ENCODE data around the gene IGF1R.

The IGF1R gene

DNA sequence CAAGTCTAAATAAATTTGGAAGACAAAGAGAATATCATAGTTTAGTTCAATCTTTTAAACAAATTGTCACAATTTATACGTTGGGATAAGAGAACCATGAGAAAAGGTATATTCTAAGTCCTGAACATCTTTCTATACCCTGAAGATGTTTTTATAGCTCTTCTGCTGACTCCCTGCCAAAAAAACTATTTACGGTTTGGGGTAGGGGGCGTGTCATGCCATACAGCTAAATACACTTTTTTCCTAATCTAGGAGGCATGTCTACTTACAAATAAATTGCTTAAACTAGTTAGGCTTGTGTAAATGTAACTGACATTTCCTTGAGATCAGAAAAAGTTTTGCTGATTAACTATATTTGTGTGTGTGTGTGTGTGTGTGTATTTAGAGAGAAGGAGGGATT lies 195.9 kb downstream of the IGF1R start:
- H3K4me1 ChIP-seq (ENCODE audit: control insufficient read depth, insufficient read depth, low read length, unreplicated experiment) = peaks cover 13% of the 10 kb centered on the region

DNA sequence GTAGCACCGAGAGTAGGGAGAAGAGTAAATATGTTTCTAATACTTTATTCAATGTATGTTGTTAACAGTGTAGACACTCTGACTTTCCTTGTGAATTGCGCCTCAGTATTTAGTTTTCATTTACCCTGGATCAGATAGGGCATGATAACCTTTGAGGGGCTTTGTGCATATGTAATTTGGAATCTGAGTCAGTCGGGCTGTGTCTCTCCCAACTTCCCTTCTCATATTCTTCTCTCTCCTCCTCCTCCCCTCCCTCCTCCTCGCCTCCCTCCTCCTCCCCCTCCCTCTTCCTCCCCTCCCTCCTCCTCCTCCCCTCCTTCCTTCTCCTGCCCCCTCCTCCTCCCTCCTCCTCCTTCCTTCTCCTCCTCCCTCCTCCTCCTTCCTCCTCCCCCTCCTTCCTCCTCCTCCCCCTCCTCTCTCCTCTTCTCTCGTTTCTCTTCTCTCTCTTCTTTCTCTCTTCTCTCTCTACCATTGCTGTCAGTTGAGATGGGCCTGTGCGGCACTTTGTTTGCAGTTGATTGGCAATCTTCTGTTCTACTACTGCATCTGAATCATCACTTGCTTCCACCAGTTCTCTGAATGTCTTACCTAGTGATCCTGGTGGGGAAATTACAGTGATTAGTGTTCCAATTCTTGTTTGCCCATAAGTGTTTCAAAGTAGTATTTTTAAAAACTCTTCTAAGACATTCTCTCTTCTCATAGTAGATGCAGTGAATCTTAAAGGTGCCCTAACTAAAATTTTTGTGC lies 197.0 kb downstream of the IGF1R start:
- Histone ChIP-seq H3K36me3 (ENCODE audit: insufficient read depth, low read length) (no peaks in the 10 kb centered on the region), H3K4me3 (ENCODE audit: low read depth, low read length) (no peak overlapping the region), H3K27ac (ENCODE audit: low read depth, low read length) (no peak overlapping the region), H2AFZ (ENCODE audit: low read length, unreplicated experiment) (no peak overlapping the region), H3K4me1 (ENCODE audit: control insufficient read depth, insufficient read depth, low read length, unreplicated experiment) (peaks cover 13% of the 10 kb centered on the region), H3K79me2 (ENCODE audit: control insufficient read depth, insufficient read depth, low read length, unreplicated experiment) (peaks cover 41% of the 10 kb centered on the region), H3K27me3 (ENCODE audit: insufficient read depth, low read length) (no peaks in the 10 kb centered on the region)

More for the DNA sequence above, 195.9 kb downstream of the IGF1R start:
- no peaks in the 10 kb centered on the region for H3K36me3 ChIP-seq (ENCODE audit: insufficient read depth, low read length)
- no peak overlapping the region for H2AFZ ChIP-seq (ENCODE audit: low read length, unreplicated experiment)
- no peak overlapping the region for H3K27ac ChIP-seq (ENCODE audit: low read depth, low read length)
- H3K4me3 ChIP-seq (ENCODE audit: low read depth, low read length) = no peak overlapping the region
- peaks cover 38% of the 10 kb centered on the region for H3K79me2 ChIP-seq (ENCODE audit: control insufficient read depth, insufficient read depth, low read length, unreplicated experiment)
- H3K27me3 ChIP-seq (ENCODE audit: insufficient read depth, low read length) = no peaks in the 10 kb centered on the region

DNA sequence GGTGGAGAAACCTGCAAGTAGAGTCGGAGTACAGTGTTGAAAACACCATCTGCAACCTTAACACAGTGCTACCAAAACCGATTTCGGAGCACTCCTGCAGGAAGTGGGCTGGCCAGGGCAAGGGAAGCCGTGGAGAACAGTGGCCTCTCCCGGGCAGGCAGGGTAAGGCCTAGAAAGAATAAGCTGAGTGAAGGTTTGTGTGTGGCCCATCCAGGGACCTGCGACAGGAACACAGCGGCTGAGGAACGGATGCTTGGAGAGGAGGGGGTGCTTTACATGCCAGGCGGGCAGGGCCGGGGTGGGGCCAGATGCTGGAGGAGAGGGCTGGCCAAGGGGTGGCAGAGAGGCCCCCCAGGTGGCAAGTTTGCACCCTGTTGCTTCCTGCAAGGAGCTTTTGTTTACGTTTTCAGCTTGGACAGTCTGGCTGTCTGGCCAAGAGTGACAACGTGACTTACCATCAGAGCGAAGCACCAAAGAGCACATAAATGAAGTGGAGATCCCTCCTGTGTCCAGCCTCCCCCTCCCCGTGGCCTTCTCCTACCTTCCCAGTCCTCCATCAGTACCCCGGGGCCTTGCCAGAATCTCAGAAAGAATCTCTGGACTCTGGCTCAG lies 202.7 kb downstream of the IGF1R start:
- H3K4me1 ChIP-seq (ENCODE audit: control insufficient read depth, insufficient read depth, low read length, unreplicated experiment) = peaks cover 43% of the 10 kb centered on the region
- H3K27ac ChIP-seq (ENCODE audit: low read depth, low read length) = peak overlapping the region; percentile 87
- peak overlapping the region; percentile 87 for H3K4me3 ChIP-seq (ENCODE audit: low read depth, low read length)
- H2AFZ ChIP-seq (ENCODE audit: low read length, unreplicated experiment) = peak overlapping the region; percentile 44
- H3K79me2 ChIP-seq (ENCODE audit: control insufficient read depth, insufficient read depth, low read length, unreplicated experiment) = peaks cover 46% of the 10 kb centered on the region
- no peaks in the 10 kb centered on the region for H3K36me3 ChIP-seq (ENCODE audit: insufficient read depth, low read length)
- no peaks in the 10 kb centered on the region for H3K27me3 ChIP-seq (ENCODE audit: insufficient read depth, low read length)

DNA sequence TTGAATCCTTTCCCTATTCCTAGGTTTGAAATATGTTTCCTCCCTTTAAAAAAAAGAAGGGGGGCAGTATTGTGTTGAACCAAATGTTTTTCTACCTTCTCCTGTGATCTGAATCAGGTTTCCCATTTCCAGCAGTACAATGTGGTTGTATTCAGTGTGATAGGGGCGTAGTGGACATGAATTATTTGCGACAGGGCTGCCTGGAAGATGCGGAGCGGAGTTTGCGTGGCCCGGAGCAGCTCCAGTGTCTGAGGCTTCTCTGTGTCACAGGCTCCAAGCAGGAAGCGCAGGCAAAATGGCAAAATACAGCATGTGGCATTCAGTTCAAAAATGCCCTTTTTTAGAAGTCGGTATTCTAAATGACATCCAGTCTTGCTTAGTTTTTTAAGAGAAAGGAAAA lies 204.8 kb downstream of the IGF1R start:
- peaks cover 50% of the 10 kb centered on the region for H3K79me2 ChIP-seq (ENCODE audit: control insufficient read depth, insufficient read depth, low read length, unreplicated experiment)

DNA sequence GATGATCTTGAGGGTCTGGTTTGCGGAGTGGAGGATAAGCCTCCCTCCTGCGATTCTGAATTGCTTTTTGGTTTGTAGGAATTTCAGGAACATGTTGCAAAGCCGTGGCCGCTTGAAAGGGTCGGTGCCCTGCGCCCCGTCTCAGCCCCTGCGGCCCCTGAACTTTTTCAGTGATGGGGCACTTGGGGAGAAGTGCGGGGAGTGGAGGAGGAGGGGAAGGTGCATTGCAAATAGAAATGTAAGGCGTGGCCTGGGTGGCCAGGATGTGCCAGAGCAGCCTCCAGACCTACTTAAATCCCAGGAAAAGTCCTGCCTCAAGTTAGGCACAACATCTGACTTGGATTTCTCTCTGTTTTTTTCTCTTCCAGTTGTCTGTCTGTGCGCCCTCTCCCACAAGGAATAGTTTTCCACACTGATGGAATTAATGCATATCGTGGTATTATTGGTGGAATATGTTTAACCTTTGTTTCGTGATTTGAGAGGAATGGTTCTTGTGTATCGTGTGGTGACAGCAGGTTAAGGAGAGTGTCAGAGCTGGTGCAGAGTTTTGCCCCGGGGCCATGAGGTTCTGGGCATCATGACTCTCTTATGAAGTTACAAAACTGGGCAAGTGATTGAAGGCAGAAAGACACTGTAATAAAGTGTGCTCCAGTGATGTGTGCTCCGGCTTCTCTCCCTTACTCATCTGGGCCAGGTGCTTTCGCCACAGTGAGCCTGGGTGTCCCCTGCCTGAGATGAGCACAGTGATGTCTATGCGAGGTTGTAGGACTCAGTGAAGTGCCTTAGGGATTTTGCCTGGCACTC lies 205.5 kb downstream of the IGF1R start:
- peak overlapping the region; percentile 97 for H3K27ac ChIP-seq (ENCODE audit: low read depth, low read length)
- no peaks in the 10 kb centered on the region for H3K36me3 ChIP-seq (ENCODE audit: insufficient read depth, low read length)
- H3K4me3 ChIP-seq (ENCODE audit: low read depth, low read length) = peak overlapping the region; percentile 87
- H3K4me1 ChIP-seq (ENCODE audit: control insufficient read depth, insufficient read depth, low read length, unreplicated experiment) = peaks cover 68% of the 10 kb centered on the region
- peaks cover 52% of the 10 kb centered on the region for H3K79me2 ChIP-seq (ENCODE audit: control insufficient read depth, insufficient read depth, low read length, unreplicated experiment)
- H2AFZ ChIP-seq (ENCODE audit: low read length, unreplicated experiment) = peak overlapping the region; percentile 34
- H3K27me3 ChIP-seq (ENCODE audit: insufficient read depth, low read length) = no peaks in the 10 kb centered on the region

More for the DNA sequence above, 204.8 kb downstream of the IGF1R start:
- Histone ChIP-seq H3K4me3 (ENCODE audit: low read depth, low read length) (peak overlapping the region; percentile 87), H2AFZ (ENCODE audit: low read length, unreplicated experiment) (peak overlapping the region; percentile 34), H3K36me3 (ENCODE audit: insufficient read depth, low read length) (no peaks in the 10 kb centered on the region), H3K27ac (ENCODE audit: low read depth, low read length) (peak overlapping the region; percentile 97), H3K27me3 (ENCODE audit: insufficient read depth, low read length) (no peaks in the 10 kb centered on the region), H3K4me1 (ENCODE audit: control insufficient read depth, insufficient read depth, low read length, unreplicated experiment) (peaks cover 61% of the 10 kb centered on the region)

DNA sequence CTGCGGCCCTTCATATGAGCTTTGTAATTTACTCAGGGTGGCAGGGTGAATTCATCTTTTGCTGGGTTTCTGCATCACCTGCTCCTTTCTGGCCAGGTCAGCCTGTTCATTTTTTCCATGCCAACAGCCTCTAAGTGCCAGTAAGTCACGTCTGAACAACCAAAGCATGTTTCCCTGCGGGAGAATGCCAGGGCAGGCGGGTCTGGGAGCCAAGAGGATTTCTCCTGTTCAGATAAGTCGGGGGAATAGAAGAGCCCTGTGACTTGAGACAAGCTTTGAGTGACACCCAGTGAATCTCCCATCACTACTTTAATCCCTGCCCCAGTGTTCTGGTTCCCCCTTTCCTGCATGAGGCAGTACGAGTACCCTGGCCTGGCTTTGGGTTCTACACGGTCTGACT lies 206.2 kb downstream of the IGF1R start:
- peaks cover 74% of the 10 kb centered on the region for H3K4me1 ChIP-seq (ENCODE audit: control insufficient read depth, insufficient read depth, low read length, unreplicated experiment)
- H3K27ac ChIP-seq (ENCODE audit: low read depth, low read length) = peak overlapping the region; percentile 97
- H3K79me2 ChIP-seq (ENCODE audit: control insufficient read depth, insufficient read depth, low read length, unreplicated experiment) = peaks cover 54% of the 10 kb centered on the region
- H3K27me3 ChIP-seq (ENCODE audit: insufficient read depth, low read length) = no peaks in the 10 kb centered on the region
- no peak overlapping the region for H2AFZ ChIP-seq (ENCODE audit: low read length, unreplicated experiment)
- H3K4me3 ChIP-seq (ENCODE audit: low read depth, low read length) = no peak overlapping the region
- no peaks in the 10 kb centered on the region for H3K36me3 ChIP-seq (ENCODE audit: insufficient read depth, low read length)

DNA sequence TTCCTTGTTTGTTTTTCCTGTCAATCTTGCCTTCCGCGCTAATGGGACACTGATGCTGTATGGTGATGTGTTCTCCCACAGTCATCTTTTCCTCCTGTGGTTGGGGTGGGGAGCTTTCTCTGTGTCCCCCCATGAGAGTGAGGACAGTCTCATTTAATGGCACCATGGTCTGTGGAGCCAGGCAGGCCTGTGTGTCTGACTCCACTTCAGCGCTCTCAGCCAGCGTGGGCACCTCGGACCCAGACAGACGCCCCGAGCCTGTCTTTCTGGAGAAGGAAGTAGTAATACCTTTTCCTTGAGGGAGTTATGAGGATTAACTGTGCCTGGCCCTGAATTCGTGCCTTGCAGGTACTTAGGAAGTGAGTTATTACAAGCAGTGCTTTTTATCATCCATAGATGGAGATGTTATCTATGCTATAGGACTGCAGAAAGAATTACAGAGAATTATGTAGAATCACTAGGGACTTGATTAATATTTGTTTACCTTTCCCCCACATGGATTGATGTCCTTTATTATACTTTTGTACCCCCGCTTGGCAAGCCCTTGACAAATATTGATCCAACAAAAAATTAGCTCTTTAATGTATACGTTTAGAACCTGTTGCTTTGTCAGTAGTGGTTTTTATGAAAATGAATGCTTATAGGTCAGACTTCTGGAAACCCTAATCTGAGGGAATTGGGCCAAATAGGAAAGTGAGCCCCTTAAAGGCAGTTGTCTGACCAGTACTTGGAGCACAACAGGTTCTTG lies 206.9 kb downstream of the IGF1R start:
- H3K36me3 ChIP-seq (ENCODE audit: insufficient read depth, low read length) = no peaks in the 10 kb centered on the region
- H3K4me1 ChIP-seq (ENCODE audit: control insufficient read depth, insufficient read depth, low read length, unreplicated experiment) = peaks cover 81% of the 10 kb centered on the region
- H2AFZ ChIP-seq (ENCODE audit: low read length, unreplicated experiment) = no peak overlapping the region
- H3K4me3 ChIP-seq (ENCODE audit: low read depth, low read length) = no peak overlapping the region
- peaks cover 59% of the 10 kb centered on the region for H3K79me2 ChIP-seq (ENCODE audit: control insufficient read depth, insufficient read depth, low read length, unreplicated experiment)
- H3K27ac ChIP-seq (ENCODE audit: low read depth, low read length) = peak overlapping the region; percentile 97
- no peaks in the 10 kb centered on the region for H3K27me3 ChIP-seq (ENCODE audit: insufficient read depth, low read length)

DNA sequence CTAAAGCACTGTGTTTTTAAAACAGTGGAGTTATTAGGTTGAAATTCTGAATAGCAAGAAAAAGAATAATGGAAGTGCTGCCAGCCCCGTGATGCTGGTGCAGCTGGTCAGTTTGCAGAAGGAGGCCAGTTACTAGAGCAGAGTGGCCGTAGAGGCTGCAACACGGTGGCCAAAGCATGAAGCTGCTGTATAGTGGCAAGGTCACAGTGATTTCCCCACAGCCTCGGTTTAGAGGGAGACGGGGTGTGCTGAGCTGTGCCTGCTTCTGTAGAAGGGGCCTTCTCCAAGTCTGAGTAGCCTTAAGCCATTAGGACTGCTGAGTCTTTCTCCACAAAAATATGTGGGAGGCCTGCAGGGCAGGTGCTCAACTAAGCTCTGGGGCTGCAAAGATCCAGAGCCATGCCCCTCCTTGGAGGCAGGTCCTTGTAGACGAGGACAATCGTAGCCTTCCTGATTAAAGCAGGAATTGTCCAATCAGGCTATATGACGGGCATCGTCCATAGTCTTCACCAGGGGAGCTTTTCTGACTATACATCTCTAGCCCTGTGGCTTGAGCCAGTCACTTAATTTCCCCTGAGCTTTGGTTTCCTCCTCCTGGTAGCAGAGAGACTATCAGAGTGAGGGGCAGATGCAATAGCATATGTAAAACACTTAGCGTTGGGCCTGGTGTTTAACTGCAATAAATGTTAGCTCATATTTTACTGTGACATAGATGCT lies 207.6 kb downstream of the IGF1R start:
- Histone ChIP-seq H3K36me3 (ENCODE audit: insufficient read depth, low read length) (no peaks in the 10 kb centered on the region), H2AFZ (ENCODE audit: low read length, unreplicated experiment) (no peak overlapping the region), H3K79me2 (ENCODE audit: control insufficient read depth, insufficient read depth, low read length, unreplicated experiment) (peaks cover 63% of the 10 kb centered on the region), H3K4me3 (ENCODE audit: low read depth, low read length) (no peak overlapping the region), H3K4me1 (ENCODE audit: control insufficient read depth, insufficient read depth, low read length, unreplicated experiment) (peaks cover 82% of the 10 kb centered on the region), H3K27ac (ENCODE audit: low read depth, low read length) (peak overlapping the region; percentile 97), H3K27me3 (ENCODE audit: insufficient read depth, low read length) (no peaks in the 10 kb centered on the region)

DNA sequence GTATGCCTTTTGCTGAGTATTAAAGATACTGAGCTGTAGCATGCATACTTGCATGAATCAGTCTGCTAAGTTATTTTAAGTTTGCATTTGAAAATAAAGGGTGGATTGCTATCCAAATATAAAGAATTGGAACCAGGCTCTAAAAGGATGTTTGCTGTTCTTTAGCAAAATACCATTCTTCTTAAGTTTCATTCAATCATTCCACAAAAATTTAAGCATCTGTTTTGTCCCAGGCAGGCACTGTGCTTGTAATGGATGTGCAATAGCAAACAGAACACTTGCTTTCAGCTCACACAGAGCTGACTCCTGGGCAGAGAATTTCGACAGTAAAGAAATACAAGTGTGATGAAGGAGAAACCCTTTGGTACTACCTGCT lies 208.2 kb downstream of the IGF1R start:
- Histone ChIP-seq H3K27ac (ENCODE audit: low read depth, low read length) (peak overlapping the region; percentile 97), H3K36me3 (ENCODE audit: insufficient read depth, low read length) (no peaks in the 10 kb centered on the region), H2AFZ (ENCODE audit: low read length, unreplicated experiment) (no peak overlapping the region), H3K4me1 (ENCODE audit: control insufficient read depth, insufficient read depth, low read length, unreplicated experiment) (peaks cover 81% of the 10 kb centered on the region), H3K4me3 (ENCODE audit: low read depth, low read length) (no peak overlapping the region), H3K79me2 (ENCODE audit: control insufficient read depth, insufficient read depth, low read length, unreplicated experiment) (peaks cover 63% of the 10 kb centered on the region), H3K27me3 (ENCODE audit: insufficient read depth, low read length) (no peaks in the 10 kb centered on the region)

DNA sequence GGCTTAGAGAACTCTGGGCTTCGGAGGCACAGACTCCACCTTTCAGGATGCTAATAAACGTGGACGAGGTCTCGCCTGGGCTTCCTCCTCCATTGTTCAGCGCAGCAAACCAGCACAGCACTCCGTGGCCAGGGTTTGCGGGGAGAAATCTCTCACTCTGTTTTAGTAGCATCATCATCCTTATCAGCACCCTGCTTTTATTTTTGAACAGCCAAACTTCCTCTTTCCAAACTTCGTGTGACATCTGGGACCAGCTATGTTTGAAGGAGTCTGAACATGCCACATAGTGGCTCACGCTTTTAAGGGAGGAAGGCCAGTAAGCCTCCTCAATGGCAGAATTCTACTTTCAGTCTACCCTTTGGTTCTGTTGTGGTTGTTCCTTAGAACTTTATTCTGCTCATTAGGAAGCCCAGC lies 210.3 kb downstream of the IGF1R start:
- no peaks in the 10 kb centered on the region for H3K27me3 ChIP-seq (ENCODE audit: insufficient read depth, low read length)
- H2AFZ ChIP-seq (ENCODE audit: low read length, unreplicated experiment) = no peak overlapping the region
- H3K79me2 ChIP-seq (ENCODE audit: control insufficient read depth, insufficient read depth, low read length, unreplicated experiment) = peaks cover 81% of the 10 kb centered on the region
- H3K36me3 ChIP-seq (ENCODE audit: insufficient read depth, low read length) = no peaks in the 10 kb centered on the region
- H3K4me3 ChIP-seq (ENCODE audit: low read depth, low read length) = peak overlapping the region; percentile 24; the same call in 1 of the 2 replicates
- H3K27ac ChIP-seq (ENCODE audit: low read depth, low read length) = peak overlapping the region; percentile 97
- peaks cover 74% of the 10 kb centered on the region for H3K4me1 ChIP-seq (ENCODE audit: control insufficient read depth, insufficient read depth, low read length, unreplicated experiment)
